ENCODE measurements around the gene ITGB2. TPM values are rescaled to one million over a fixed set of nuclear protein-coding genes. Genes with fewer than 3 reads are reported as not detected.

ITGB2 gene
- total and polyA plus RNA-seq, 2 donors (not counting 1 experiment from before 2014, with no cell fraction given): 0.05 TPM; not detected in 1

DNA sequence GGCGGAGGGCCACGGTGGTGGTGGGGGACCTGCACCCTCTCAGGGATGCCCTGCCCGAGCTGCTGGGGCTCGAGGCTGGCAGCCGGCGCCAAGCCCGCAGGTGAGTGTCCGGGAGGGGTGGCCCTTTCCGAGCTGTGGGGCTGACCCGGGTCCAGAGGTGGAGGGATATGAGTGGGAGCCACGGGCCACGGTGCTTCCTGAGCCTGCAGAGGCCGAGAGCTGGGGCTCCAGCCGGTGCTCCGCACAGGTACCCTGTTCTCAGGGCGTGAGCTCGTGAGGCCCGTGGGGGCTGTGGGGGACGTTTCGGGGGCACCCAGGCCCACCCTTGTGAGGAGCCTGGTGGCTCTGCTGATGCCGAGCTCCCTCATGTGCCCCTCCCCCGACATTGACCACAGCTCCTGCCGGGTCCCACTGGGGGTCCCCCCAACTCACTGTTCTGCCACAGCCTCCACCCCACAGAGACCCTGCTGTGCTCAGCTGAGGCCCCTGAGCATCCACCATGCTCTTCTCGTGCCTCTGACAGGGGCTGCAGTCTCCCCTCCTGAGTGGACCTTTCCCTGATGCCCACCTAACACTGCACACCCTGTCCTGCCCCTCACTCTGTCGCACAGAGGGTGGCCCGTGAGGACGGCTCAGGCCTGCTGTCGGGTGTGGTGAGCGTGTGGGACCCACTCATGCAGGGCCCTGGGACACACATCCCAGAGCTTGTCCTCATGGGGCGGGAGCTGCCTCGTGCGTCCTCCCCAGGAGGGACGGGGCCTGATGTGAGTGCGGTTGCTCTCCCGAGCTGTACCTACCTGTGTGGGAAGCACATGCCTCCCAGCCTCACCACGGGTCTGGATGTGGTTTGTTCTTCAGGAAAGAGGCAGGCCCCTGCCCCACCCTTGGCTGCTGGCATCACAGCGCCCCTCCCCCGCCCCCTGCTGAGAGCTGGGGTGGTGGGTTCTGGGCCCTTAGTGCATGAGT lies 46.7 kb upstream of the ITGB2 start:
- TF ChIP-seq CTCF (conservative IDR thresholded peaks at IDR 0.05 in 1 of 2, IDR thresholded peaks at IDR 0.05 in 1 of 2; ENCODE audit: low read depth in 1 of 2, low read length in 2 of 2): no peak
- TF ChIP-seq EZH2 (IDR thresholded peaks at IDR 0.05; ENCODE audit: low read length, missing control alignments): no peak
- H3K27ac ChIP-seq (ENCODE audit: insufficient read depth, low read length): no peak overlapping the region
- H3K79me2 ChIP-seq (ENCODE audit: control insufficient read depth, insufficient read depth, low read length): peaks cover 2% of the 10 kb centered on the region
- H3K9me3 ChIP-seq (ENCODE audit: control insufficient read depth, insufficient read depth, low read depth, low read length): no peaks in the 10 kb centered on the region
- no peak for DNase-seq (ENCODE audit: low read depth in 2 of 2)
- peaks cover 5% of the 10 kb centered on the region for H3K36me3 ChIP-seq (ENCODE audit: control insufficient read depth, insufficient read depth, low read length)
- no peaks in the 10 kb centered on the region for H3K4me1 ChIP-seq (ENCODE audit: control insufficient read depth, extremely low read depth, insufficient read depth, low read length)
- H3K9ac ChIP-seq (ENCODE audit: insufficient read depth, low read length): no peak overlapping the region
- H3K4me3 ChIP-seq (replicated peaks in 1 of 4; ENCODE audit: control extremely low read depth in 1 of 4, insufficient read depth in 1 of 4, low read depth in 3 of 4, low read length in 4 of 4): no peak overlapping the region
- H2AFZ ChIP-seq (ENCODE audit: low read length): no peak overlapping the region
- peaks cover 1% of the 10 kb centered on the region for H4K20me1 ChIP-seq (ENCODE audit: control insufficient read depth, extremely low read depth, insufficient read depth, low read length)
- H3K27me3 ChIP-seq (ENCODE audit: control insufficient read depth, insufficient read depth, low read length): no peaks in the 10 kb centered on the region
- no peak overlapping the region for H3K4me2 ChIP-seq (ENCODE audit: extremely low read depth, insufficient read depth, low read length)

DNA sequence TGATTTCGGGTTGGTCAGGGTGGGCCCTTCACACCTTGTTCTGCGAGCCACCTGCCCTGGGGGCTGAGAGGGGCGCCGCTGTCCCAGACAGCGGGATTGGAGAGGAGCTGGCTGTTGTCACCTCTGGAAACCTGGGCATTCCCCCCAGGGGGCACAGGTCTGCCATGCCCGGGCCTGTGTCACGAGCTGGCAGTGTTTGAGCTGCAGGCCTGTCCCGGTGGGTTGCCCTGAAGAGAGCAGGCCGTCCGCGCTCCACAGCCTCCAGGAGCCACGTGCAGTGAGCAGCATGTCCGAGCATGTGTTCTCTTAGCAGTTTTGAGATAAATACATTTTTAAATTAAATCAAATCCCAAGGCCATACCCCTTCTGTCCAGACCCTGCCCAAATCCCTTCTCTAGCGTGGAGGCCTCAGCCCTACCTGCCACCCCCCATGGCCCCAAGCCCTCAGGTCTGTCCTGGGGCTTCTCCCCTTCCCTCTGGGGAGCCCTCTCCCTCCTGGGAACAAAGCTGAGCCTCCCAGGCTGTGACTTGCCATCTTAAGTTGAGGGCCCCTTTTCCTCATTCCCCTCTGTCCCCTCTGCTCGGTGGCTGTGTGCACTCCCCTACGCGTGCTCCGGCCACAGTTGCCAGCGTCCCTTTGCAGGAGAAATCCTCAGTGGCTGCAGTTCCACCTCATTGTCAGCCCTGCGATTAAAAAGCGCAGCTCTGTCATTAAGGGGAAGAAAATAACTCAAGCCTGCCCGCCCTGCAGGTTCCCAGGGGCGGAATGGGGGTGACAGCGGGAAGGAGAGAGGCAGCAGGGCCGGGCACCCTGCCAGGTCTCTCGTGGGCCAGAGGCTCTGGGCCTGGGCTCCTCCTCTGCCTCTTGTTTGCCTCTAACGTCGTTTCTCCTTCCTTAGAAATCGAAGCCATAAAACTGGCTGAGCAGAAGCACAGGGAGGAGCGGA lies 45.7 kb upstream of the ITGB2 start:
- no peak overlapping the region for H3K4me2 ChIP-seq (ENCODE audit: extremely low read depth, insufficient read depth, low read length)
- H3K9ac ChIP-seq (ENCODE audit: insufficient read depth, low read length): no peak overlapping the region
- peaks cover 1% of the 10 kb centered on the region for H4K20me1 ChIP-seq (ENCODE audit: control insufficient read depth, extremely low read depth, insufficient read depth, low read length)
- no peak overlapping the region for H2AFZ ChIP-seq (ENCODE audit: low read length)
- H3K27me3 ChIP-seq (ENCODE audit: control insufficient read depth, insufficient read depth, low read length): no peaks in the 10 kb centered on the region
- no peak overlapping the region for H3K4me3 ChIP-seq (replicated peaks in 1 of 4; ENCODE audit: control extremely low read depth in 1 of 4, insufficient read depth in 1 of 4, low read depth in 3 of 4, low read length in 4 of 4)
- no peak for TF ChIP-seq EZH2 (IDR thresholded peaks at IDR 0.05; ENCODE audit: low read length, missing control alignments)
- no peak for TF ChIP-seq CTCF (conservative IDR thresholded peaks at IDR 0.05 in 1 of 2, IDR thresholded peaks at IDR 0.05 in 1 of 2; ENCODE audit: low read depth in 1 of 2, low read length in 2 of 2)
- H3K36me3 ChIP-seq (ENCODE audit: control insufficient read depth, insufficient read depth, low read length): peaks cover 5% of the 10 kb centered on the region
- H3K4me1 ChIP-seq (ENCODE audit: control insufficient read depth, extremely low read depth, insufficient read depth, low read length): peaks cover 7% of the 10 kb centered on the region
- H3K79me2 ChIP-seq (ENCODE audit: control insufficient read depth, insufficient read depth, low read length): peaks cover 2% of the 10 kb centered on the region
- H3K9me3 ChIP-seq (ENCODE audit: control insufficient read depth, insufficient read depth, low read depth, low read length): no peaks in the 10 kb centered on the region
- no peak for DNase-seq (ENCODE audit: low read depth in 2 of 2)
- H3K27ac ChIP-seq (ENCODE audit: insufficient read depth, low read length): no peak overlapping the region

Measured in fibroblast of lung (primary cell).